Choroid plexus epithelial cell (primary cell): Measurements from ENCODE around the gene IRAG1.

Experiments used
- DNase-seq: peaks from one replicate; pipeline ENCODE4 v3.0.0-alpha.2; 2010; ENCODE audit warnings: low read depth
- H3K4me3 ChIP-seq: 2 replicates; pipeline ENCODE4 v1.5.1; 2011; ENCODE audit warnings: low read depth, mild to moderate bottlenecking, control low read depth, low read length, moderate library complexity
- CTCF ChIP-seq: conservative IDR thresholded peaks from 2 replicates; pipeline ENCODE4 v1.5.1; 2011; ENCODE audit warnings: low read depth, mild to moderate bottlenecking, control low read depth, inconsistent platforms, low read length, moderate library complexity

Gene IRAG1, protein sequence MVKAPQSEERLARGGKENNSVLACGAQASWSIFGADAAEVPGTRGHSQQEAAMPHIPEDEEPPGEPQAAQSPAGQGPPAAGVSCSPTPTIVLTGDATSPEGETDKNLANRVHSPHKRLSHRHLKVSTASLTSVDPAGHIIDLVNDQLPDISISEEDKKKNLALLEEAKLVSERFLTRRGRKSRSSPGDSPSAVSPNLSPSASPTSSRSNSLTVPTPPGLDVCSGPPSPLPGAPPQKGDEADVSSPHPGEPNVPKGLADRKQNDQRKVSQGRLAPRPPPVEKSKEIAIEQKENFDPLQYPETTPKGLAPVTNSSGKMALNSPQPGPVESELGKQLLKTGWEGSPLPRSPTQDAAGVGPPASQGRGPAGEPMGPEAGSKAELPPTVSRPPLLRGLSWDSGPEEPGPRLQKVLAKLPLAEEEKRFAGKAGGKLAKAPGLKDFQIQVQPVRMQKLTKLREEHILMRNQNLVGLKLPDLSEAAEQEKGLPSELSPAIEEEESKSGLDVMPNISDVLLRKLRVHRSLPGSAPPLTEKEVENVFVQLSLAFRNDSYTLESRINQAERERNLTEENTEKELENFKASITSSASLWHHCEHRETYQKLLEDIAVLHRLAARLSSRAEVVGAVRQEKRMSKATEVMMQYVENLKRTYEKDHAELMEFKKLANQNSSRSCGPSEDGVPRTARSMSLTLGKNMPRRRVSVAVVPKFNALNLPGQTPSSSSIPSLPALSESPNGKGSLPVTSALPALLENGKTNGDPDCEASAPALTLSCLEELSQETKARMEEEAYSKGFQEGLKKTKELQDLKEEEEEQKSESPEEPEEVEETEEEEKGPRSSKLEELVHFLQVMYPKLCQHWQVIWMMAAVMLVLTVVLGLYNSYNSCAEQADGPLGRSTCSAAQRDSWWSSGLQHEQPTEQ

GRCh38 chr11:10693509-10694081 lies at the start of gene IRAG1:
TSS of gene IRAG1 (minus strand) at chr11:10693755. CDS start at chr11:10693602, 153 bp downstream.
- peak within 1 kb of the TSS; percentile 48 for H3K4me3 ChIP-seq
- TF ChIP-seq CTCF, result no peak
- peak; percentile 78 for DNase-seq

DNA sequence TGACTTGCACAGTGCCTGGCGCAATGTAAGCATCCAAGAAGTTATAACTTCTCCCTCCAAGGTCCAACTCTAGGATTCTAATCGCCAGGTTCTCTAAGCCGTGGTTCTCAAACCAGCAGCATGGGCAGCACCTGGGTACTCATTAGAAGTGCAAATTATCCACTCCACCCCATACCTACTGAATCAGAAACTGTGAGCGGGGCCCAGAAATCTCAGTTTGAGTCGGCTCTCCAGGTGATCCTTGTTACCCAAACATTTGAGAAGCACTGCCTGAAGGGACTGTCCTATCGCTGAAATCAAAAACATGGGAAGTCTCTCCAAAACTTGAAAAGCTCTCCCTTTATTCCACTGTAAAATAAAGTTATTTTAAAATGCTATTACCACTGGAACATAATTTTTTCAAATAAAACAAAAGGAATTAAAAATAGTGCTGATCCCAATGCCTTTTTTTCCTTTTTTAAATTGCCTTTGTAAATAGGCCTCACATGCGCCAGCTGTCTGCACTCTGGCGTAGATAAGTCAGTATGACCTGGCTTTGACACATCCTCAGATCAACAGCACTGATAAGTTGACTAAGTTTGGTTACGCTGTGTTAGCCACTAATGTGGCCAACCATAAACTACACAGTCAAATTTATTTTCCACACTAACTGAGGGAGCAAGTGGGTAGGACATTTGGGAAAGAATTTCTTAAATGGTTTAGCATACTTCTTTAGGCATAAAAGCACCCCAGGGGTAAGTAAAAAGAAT lies 49.1 kb upstream of the IRAG1 start:
- DNase-seq, result peak; percentile 45
- no peak overlapping the region for H3K4me3 ChIP-seq
- no peak for TF ChIP-seq CTCF

DNA sequence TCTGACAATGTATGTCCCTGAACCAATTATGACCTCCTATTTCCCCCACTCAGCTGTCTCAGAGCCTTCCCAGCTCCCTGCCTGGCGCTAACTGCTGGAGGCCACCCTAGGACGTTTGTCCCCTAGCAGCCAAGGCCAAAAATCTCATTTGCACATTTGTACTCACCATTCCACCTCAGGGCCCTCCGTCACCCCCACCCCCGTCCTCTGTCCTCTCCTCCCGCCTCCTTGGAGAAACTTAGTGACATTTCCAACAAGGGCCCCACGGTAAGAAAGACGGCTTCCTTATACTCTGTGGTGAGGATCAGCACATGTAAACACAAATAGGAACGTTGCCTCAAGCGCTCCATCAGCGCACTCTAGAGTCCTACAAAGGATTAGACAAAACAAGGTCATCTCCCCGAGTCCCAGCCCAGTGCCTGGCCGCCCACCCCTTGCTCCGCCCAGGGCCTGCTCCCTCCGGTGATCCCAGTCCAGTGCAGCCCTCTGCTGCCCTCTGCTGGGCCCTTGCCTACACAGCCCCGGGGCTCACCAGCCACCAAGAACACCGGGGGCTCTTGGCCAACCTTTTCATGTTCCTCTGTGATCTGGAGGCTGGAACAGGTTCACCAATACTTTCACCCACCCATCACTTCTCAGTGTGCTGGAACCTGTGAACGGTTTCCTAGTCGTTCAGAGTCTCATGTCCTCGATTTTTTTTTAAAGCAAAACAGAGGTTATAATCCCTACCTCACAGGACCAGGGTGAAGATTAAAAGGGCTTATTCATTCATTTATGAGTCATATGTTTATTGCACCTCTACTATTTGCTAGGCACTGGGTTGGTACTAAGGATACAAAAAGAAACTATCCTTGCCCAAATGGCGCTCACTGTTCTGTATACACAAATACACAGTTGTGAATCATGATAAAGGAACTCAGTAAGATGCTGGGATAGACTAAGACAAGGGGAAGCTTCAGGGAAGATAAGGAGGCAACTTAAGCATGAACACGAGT lies 42.2 kb upstream of the IRAG1 start:
- TF ChIP-seq CTCF, result peak; percentile 98
- DNase-seq, result peak; percentile 98
- peak overlapping the region; percentile 38 for H3K4me3 ChIP-seq

DNA sequence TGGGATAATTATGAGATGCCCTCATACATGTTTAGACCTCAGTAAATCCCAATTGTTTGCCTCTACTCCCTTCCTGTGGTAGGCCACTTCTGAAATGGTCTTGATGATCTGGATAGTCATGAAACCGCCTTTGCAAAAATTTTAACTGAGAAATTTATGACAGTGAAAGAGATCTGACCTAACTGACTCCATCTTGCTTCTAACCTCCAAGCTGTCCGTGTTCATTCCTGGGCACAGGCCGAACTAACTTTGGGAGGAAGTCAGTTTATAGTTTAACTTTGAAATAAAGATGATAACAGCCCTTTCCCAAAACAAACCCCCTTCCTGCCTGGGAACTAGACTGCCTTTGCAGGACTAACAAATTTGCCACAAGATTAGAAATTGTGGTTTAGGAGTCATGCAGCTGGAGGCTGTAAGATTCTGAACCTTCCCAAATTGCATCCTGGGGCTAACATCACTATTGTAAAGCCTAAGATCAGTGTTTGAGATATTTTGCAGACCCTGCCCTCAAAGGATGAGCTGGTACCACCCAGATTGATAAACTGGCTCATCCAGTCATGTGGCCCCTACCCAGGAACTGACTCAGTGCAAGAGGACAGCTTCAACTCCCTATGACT lies 37.6 kb upstream of the IRAG1 start:
- no peak for TF ChIP-seq CTCF
- H3K4me3 ChIP-seq, result no peak overlapping the region
- DNase-seq, result no peak

GRCh38 chr11:10730151-10730550 lies 36.6 kb upstream of the IRAG1 start:
- no peak overlapping the region for H3K4me3 ChIP-seq
- DNase-seq, result no peak
- TF ChIP-seq CTCF, result no peak
